Panc1 (cell line): ENCODE data around the gene COL5A1.

Experiments used
- CTCF ChIP-seq: fragments of 450-650 bp; IDR thresholded peaks from 2 replicates; pipeline ENCODE4 v1.5.1; 2017; ENCODE audit warnings: mild to moderate bottlenecking
- POLR2AphosphoS5 ChIP-seq: IDR thresholded peaks from 2 replicates; pipeline ENCODE4 v1.6.1; 2012; ENCODE audit warnings: mild to moderate bottlenecking, low read depth, low read length, moderate library complexity

DNA sequence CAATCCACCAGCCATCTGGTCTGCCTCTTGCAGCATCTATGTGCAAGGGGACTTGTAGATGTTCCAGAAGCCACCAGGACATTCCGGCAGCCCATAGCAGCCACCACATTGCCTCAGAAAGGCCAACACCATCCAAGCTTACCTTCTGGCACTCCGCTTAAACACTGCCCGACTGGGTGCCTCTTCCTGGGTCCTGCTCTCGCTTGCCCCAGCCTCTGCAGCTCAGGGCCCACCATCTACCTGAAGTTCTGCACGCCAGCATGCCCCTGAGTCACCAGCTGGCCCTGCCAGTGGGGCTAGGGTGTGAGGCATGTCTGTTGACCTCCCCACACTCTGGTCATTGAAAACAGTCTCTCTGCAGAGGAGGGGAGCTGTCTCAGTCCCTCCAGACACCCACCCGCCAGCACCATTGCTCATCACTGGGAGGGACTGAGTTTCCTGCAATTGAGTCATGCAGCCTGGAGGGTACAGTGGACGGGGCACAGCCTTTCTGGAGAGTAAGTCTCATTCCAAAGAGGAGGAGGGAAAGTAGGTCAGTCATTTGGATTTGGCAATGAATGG, 16.9 kb upstream of the COL5A1 start:
- no peak for TF ChIP-seq CTCF
- TF ChIP-seq POLR2AphosphoS5: no peak
